22Rv1 (cell line): Measurements from ENCODE around the gene HLCS.

Source experiments
- ZFX ChIP-seq: fragments of 450-650 bp; IDR thresholded peaks from 2 replicates; pipeline ENCODE4 v1.6.1; 2017; ENCODE audit warnings: antibody characterized with exemption, borderline replicate concordance
- TF ChIP-seq, protein P1 (sequence below): fragments of 450-650 bp; IDR thresholded peaks from 2 replicates; pipeline ENCODE4 v1.5.1; 2017; ENCODE audit warnings: mild to moderate bottlenecking

DNA sequence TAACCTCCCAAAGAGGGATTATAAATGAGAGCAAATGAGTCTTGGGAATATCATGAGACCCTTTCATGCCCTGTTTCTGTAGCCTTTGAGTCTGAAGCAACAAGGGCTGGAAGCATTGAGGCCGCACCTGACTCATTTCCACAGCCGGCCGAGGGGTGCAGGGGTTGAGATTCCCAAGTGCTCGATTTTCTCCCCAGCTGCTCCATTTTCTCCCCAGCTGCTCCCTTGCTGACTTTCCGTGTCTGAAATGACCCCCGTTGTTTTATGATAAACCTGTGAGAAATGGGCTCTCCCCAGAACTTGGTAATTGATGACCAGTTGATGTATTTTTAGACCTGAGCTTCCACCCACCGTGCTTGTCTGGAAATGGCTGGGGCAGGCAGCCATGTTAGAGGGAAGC is 244.7 kb downstream of the HLCS start:
- TF ChIP-seq, protein P1, sequence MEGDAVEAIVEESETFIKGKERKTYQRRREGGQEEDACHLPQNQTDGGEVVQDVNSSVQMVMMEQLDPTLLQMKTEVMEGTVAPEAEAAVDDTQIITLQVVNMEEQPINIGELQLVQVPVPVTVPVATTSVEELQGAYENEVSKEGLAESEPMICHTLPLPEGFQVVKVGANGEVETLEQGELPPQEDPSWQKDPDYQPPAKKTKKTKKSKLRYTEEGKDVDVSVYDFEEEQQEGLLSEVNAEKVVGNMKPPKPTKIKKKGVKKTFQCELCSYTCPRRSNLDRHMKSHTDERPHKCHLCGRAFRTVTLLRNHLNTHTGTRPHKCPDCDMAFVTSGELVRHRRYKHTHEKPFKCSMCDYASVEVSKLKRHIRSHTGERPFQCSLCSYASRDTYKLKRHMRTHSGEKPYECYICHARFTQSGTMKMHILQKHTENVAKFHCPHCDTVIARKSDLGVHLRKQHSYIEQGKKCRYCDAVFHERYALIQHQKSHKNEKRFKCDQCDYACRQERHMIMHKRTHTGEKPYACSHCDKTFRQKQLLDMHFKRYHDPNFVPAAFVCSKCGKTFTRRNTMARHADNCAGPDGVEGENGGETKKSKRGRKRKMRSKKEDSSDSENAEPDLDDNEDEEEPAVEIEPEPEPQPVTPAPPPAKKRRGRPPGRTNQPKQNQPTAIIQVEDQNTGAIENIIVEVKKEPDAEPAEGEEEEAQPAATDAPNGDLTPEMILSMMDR = no peak
- no peak for TF ChIP-seq ZFX
